IPS-11a (cell line): Measurements from ENCODE around the gene PRELID1.
"Not testable (repeated sequence)": the region's sequence is repeated elsewhere in the genome, so short reads cannot be mapped to it uniquely, and the experiment has no call there.

Experiments
- H3K4me3 ChIP-seq: one replicate; pipeline ENCODE4 v1.5.1; 2013; ENCODE audit warnings: low read depth, low read length, control low read depth

Gene PRELID1

GRCh38 chr5:177297922-177298321 lies 5.7 kb upstream of the PRELID1 start:
- no peak overlapping the region for H3K4me3 ChIP-seq

- no peak overlapping the region for H3K4me3 ChIP-seq
Observed at GRCh38 chr5:177299697-177300096, 3.9 kb upstream of the PRELID1 start.

- no peak overlapping the region for H3K4me3 ChIP-seq
Observed at GRCh38 chr5:177300236-177300880, 3.2 kb upstream of the PRELID1 start.

- no peak overlapping the region for H3K4me3 ChIP-seq
Observed at GRCh38 chr5:177300951-177301350, 2.6 kb upstream of the PRELID1 start.

DNA sequence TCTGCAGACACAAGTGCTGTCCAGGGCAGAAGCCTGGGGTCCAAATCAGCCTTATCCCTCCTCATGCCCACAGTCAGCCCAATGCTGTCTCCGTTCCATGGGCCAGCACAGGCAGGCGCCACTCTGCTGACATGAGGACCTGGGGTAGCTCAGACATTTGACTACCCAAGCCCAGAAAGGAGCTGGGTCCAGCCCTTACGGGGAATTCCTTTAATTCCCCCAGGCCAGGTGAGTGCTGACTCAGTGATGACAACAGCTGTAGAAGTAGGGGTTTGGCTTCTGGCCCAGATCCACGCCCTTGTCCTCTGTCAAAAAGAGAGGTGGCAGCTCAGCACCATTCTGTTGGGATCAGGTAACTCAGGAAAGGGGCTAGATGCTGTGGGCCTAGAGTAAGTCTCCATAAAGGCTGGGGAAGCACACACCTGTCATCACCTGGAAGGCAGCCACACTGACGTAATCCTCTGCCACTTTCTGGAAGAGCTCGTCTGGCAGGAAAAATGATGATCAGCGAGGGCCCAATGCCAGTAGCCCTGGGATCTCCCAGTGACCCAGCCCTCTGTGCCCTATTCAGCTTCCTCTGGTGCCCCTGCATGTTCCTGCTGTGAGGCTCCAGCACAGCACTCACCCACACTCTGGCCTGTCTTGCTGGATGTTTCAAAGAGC lies 2.0 kb upstream of the PRELID1 start:
- no peak overlapping the region for H3K4me3 ChIP-seq

GRCh38 chr5:177302354-177303110 lies 1.1 kb upstream of the PRELID1 start:
- peak overlapping the region; percentile 95 for H3K4me3 ChIP-seq

DNA sequence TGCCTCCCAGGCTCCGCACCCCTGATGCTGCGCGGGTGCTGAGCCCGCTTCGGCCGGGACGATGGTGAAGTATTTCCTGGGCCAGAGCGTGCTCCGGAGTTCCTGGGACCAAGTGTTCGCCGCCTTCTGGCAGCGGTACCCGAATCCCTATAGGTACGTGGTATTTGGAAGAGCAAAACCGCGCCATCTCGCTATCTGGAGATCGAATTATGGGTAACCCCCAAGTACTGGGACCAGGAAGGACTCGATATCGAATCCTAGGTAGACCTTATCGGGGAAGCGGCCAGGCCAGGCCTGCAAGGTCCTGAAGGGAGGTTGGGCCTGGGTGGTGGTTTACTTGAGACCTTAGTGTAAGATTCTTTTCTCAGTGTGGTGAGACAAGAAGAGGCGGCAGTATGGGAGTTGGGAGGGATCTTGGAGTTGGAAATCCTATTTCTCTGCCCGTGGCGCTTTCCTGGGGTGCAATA lies 359 bp downstream of the PRELID1 start:
- H3K4me3 ChIP-seq: peak overlapping the region; percentile 95

GRCh38 chr5:177304392-177305119 lies 957 bp downstream of the PRELID1 start:
- peak overlapping the region; percentile 95 for H3K4me3 ChIP-seq

DNA sequence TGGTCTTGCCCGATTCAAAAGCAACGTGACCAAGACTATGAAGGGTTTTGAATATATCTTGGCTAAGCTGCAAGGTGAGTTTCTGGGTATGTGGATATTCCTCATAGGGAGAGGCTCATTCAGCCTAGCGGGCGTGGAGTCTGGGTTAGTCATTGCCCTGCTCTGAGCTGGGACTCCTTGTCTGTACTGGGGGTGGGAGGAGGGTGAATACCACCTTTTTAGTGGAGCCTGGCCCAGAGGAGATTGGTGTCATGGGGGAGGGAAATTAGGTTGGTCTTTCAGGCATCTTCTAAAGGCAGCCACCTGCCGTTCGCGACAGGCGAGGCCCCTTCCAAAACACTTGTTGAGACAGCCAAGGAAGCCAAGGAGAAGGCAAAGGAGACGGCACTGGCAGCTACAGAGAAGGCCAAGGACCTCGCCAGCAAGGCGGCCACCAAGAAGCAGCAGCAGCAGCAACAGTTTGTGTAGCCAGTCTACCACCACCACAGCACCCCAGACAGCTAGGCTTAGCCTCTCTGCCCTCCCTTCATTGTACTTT lies 2.6 kb downstream of the PRELID1 start:
- not testable (repeated sequence) for H3K4me3 ChIP-seq

DNA sequence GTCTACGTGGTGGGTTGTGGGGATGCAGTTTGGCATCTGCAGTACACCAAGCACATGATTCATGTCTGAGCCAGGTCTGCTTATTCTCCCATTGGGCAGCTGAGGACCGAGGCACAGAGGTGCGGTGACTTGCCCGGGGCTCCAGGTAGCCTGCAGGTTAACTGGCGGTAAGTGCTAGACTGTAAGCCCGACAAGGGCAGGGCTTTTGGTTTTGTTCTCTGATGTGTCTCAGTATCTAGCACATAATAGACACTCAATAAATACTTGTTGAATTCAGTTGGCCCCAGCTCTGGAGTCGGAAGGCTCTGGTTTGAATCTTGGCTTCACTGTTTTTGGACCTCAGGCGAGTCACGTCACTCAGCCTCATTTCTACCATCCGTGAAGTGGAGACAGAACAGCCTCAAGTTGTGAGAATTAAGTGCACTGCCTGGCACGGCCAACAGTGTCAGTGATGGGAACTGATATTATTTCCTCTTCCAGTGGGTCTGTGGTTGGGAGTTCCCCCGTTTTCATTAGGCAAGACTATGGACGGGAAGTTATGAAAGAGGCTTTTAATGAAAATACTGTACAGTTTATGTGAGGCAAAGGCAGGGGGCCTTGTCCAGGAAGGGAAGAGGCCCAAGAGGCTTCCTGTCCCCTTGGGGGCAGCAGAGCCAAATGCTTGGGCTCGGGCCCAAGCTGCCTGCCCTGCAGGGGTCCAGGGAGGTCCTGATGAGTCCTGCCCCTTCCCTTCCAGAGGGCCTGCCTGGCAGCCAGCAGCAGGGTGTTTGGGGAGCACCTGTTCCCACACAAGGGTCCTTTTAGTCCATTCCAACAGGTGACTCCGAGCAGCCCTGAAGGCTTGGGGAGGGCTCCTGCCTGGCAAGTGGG lies 3.3 kb downstream of the PRELID1 start:
- H3K4me3 ChIP-seq: no peak overlapping the region

GRCh38 chr5:177307544-177308363 lies 4.2 kb downstream of the PRELID1 start:
- no peak overlapping the region for H3K4me3 ChIP-seq

- H3K4me3 ChIP-seq: no peak overlapping the region
Observed at GRCh38 chr5:177308740-177309139, 5.1 kb downstream of the PRELID1 start.

GRCh38 chr5:177309351-177310191 lies 6.0 kb downstream of the PRELID1 start:
- no peak overlapping the region for H3K4me3 ChIP-seq

DNA sequence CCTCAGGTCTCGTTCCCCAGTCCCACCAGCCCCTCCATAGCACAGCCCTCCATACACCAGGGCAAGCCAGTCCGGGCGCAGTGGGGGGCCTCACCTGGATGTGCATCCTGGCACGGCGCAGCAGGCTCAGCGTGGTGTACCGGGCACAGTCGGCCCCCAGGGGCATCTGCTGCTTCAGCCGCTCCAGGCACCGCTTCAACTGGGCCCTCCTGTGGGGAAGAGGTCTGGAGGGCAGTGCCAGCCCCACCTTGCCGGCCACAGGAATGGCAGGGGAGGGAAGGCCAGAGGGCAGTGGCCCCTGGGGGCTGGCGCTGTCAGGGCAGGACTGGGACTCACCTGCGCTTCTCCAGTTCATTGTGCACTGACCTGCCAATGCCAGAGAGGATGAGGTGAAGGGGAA lies 6.7 kb downstream of the PRELID1 start:
- no peak overlapping the region for H3K4me3 ChIP-seq

DNA sequence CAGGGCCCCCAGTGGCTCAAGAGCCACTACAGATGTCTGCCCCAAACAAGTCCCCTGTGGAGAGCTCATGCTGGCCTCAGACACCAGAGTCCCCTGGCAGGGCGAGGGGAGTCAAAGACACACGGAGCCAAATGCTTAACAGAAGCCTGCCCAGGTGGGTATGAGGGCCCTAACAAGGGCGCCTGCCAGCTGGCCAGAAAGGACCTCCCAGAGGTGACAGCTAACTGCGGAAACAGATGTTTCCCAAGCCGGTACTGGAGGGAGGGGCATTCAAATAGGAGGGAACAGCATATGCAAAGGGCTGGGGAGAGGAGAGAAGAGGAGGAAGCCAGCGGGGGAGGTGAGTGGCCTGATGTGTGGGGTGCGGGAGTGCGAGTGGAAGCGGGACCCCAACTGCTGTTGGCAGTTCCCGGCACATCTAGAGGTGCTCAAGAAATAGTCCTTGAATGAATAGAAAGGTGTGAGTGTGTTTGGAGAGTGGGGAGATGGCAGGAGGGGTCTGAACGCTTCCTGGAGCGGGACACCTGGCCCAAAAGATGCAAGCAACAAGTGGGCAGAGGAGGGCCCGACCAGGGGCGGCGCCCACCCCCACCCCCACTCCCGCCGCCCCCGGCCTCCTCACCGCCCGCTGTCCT lies 7.3 kb downstream of the PRELID1 start:
- H3K4me3 ChIP-seq: peak overlapping the region; percentile 62

GRCh38 chr5:177311392-177311722 lies 7.8 kb downstream of the PRELID1 start:
- H3K4me3 ChIP-seq: peak overlapping the region; percentile 62

DNA sequence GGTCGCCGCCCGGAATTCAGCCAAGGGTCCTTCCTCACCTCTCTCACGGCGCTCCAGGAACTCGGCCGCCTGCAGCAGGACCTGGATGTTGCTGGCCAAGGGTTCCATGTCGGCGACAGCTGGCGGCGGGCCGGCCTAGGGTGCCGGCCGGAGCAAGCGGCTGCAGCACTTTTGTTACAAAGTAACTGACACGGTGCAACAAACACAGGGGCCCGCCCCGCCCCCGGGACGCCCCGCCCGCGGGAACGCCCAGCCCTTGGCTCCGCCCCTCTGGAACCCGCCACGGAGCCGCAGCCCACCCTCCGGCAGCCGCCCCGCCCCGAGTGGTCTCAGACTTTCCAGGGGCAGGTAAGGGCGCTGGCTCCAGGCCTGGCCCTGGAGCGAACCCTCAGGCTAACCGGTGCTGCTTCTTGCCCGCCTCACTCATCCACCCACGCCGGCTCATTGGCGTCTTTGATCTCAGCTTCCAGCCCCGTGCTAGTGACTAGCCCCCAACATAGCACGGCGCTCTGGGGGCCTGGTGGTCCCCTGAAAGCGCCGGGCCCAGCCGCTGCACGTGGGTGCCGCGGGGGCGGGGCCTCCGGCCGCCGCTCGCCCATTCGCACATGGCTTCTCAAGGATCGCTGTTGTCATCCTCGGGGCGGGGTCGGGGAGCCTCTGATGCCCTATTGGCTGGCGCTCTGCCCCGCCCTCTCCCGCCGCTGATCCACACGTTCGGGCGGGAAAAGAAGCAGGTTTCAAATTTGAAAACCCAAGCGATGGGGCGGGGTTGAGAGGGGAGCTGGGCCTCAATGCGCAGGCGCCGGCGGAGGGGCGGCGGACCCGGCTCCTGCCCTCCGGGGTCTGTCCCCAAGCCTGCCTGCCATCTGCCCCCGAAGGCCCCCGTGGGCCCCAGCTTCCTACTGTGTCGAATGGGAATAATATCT lies 8.4 kb downstream of the PRELID1 start, which contains the start of gene MXD3:
MXD3 (minus strand) TSS at position 176 of the 926 bp plus-strand sequence; CDS start at position 108, 68 bp downstream.
- peak within 1 kb of the TSS; percentile 62 for H3K4me3 ChIP-seq
